ENCODE results near the gene C2CD5.
"Not testable (repeated sequence)": the region's sequence is repeated elsewhere in the genome, so short reads cannot be mapped to it uniquely, and the experiment has no call there.

The C2CD5 gene

GRCh38 chr12:22574921-22575320 lies 30.6 kb upstream of the C2CD5 start:
- no peak for TF ChIP-seq CTCF (IDR thresholded peaks at IDR 0.05; ENCODE audit: low read depth, low read length)

GRCh38 chr12:22573181-22573580 lies 28.8 kb upstream of the C2CD5 start:
- DNase-seq (ENCODE audit: extremely low read depth, low read depth), result no peak
- TF ChIP-seq CTCF (IDR thresholded peaks at IDR 0.05; ENCODE audit: low read depth, low read length), result no peak

More at GRCh38 chr12:22574921-22575320, 30.6 kb upstream of the C2CD5 start:
- no peak for DNase-seq (ENCODE audit: extremely low read depth, low read depth)

- TF ChIP-seq CTCF (IDR thresholded peaks at IDR 0.05; ENCODE audit: low read depth, low read length), result no peak
- no peak for DNase-seq (ENCODE audit: extremely low read depth, low read depth)
Measured at GRCh38 chr12:22569253-22569652, 24.9 kb upstream of the C2CD5 start.

- DNase-seq (ENCODE audit: extremely low read depth, low read depth), result no peak
- no peak for TF ChIP-seq CTCF (IDR thresholded peaks at IDR 0.05; ENCODE audit: low read depth, low read length)
Measured at GRCh38 chr12:22562036-22563028, 18.0 kb upstream of the C2CD5 start.

GRCh38 chr12:22554750-22555149 lies 10.4 kb upstream of the C2CD5 start:
- not testable (repeated sequence) for DNase-seq (ENCODE audit: extremely low read depth, low read depth)

- DNase-seq (ENCODE audit: extremely low read depth, low read depth), result no peak
- no peak for TF ChIP-seq CTCF (IDR thresholded peaks at IDR 0.05; ENCODE audit: low read depth, low read length)
Measured at GRCh38 chr12:22551624-22552023, 7.3 kb upstream of the C2CD5 start.

GRCh38 chr12:22545255-22545654 lies 913 bp upstream of the C2CD5 start:
- no peak for TF ChIP-seq CTCF (IDR thresholded peaks at IDR 0.05; ENCODE audit: low read depth, low read length)
- no peak for DNase-seq (ENCODE audit: extremely low read depth, low read depth)
